BJ (cell line): ENCODE results near the gene PHB1. TPM values are rescaled to one million over a fixed set of nuclear protein-coding genes. Genes with fewer than 3 reads are reported as not detected.

Source experiments
- CTCF ChIA-PET: fragments of 350-600 bp; formaldehyde crosslinking; extraction: SDS; loops from one replicate; lab custom pipeline; 2021; ENCODE audit warnings: antibody characterized with exemption, inconsistent platforms; lab: Yijun Ruan, JAX
- POLR2A ChIA-PET: fragments of 300-600 bp; sonication (Branson Sonifier 250); formaldehyde crosslinking; extraction: SDS; loops from one replicate; lab custom pipeline; 2021; ENCODE audit warnings: antibody characterized with exemption; lab: Charles Lee
- DNase-seq: peaks from one replicate; pipeline ENCODE4 v3.0.0-alpha.2; 2011; ENCODE audit warnings: low read depth
- H3K27me3 ChIP-seq: 2 replicates; pipeline ENCODE4 v1.6.0; 2011; ENCODE audit warnings: low read length; ENCODE audit not compliant: control insufficient read depth, insufficient read depth
- H3K36me3 ChIP-seq: 2 replicates; pipeline ENCODE4 v1.5.1; 2011; ENCODE audit warnings: low read length; ENCODE audit not compliant: control insufficient read depth, insufficient read depth
- H3K4me3 ChIP-seq: 2 replicates; pipeline ENCODE4 v1.5.1; 2011; ENCODE audit warnings: low read depth, mild to moderate bottlenecking, control low read depth, low read length
- CTCF ChIP-seq: IDR thresholded peaks from 2 replicates; pipeline ENCODE4 v1.5.1; 2011; ENCODE audit warnings: low read depth, mild to moderate bottlenecking, control low read depth, inconsistent platforms, low read length, moderate library complexity; ENCODE audit not compliant: insufficient read depth
- polyA minus RNA-seq: library from RNA; depleted of rRNA, polyadenylated mRNA; stranded (reverse); fragments of >200 nt; gene quantifications from 2 replicates; pipeline ENCODE4 v1.2.3, GENCODE V29; 2011; rRNA and poly(A)+ RNA removed
- polyA plus RNA-seq: library from polyadenylated mRNA; depleted of rRNA; stranded (reverse); fragments of >200 nt; gene quantifications from 2 replicates; pipeline ENCODE4 v1.2.3, GENCODE V29; 2011; rRNA removed

PHB1 gene
- polyA plus RNA-seq = 261 and 369 TPM in 2 replicates
- 113 and 202 TPM in 2 replicates for polyA minus RNA-seq

- ChIA-PET POLR2A (interaction anchor here (0.5 to 0.8 kb wide), 2 partner anchors 247 to 267 kb away, joined by 3 read pairs; no protein-coding TSS in a partner anchor), CTCF (interaction anchor here (0.6 to 10.7 kb wide), 8 partner anchors 11 to 188 kb away, joined by 3 to 83 read pairs (median 4); no protein-coding TSS in a partner anchor)
- peak; percentile 95 for DNase-seq
- H3K36me3 ChIP-seq = peaks cover 7% of the 10 kb centered on the region
- no peak for TF ChIP-seq CTCF
- no peaks in the 10 kb centered on the region for H3K27me3 ChIP-seq
- peak within 1 kb of the TSS; percentile 87 for H3K4me3 ChIP-seq
Observed at GRCh38 chr17:49414622-49415350, at the start of gene PHB1. Gene PHB1 (minus strand): TSS chr17:49414882. CDS start chr17:49413264, 1,618 bp downstream.

GRCh38 chr17:49464049-49464448 is 49.4 kb upstream of the PHB1 start:
- DNase-seq = no peak
- no peak for TF ChIP-seq CTCF
- CTCF ChIA-PET = interaction anchor here (0.9 kb wide), 1 partner anchor 9 kb away, joined by 4 read pairs; no protein-coding TSS in a partner anchor
- Histone ChIP-seq H3K4me3 (no peak overlapping the region), H3K27me3 (peaks cover 25% of the 10 kb centered on the region), H3K36me3 (no peaks in the 10 kb centered on the region)
- POLR2A ChIA-PET = no interaction called here

GRCh38 chr17:49461580-49461979 is 46.9 kb upstream of the PHB1 start:
- peaks cover 22% of the 10 kb centered on the region for H3K27me3 ChIP-seq
- no peak overlapping the region for H3K4me3 ChIP-seq
- POLR2A ChIA-PET = no interaction called here
- no peak for TF ChIP-seq CTCF
- H3K36me3 ChIP-seq = no peaks in the 10 kb centered on the region
- CTCF ChIA-PET = interaction anchor here (0.7 to 6.6 kb wide), 2 partner anchors 35 to 95 kb away, joined by 3 to 24 read pairs; no protein-coding TSS in a partner anchor
- no peak for DNase-seq

GRCh38 chr17:49460401-49460800 is 45.7 kb upstream of the PHB1 start:
- Histone ChIP-seq H3K36me3 (no peaks in the 10 kb centered on the region), H3K27me3 (peaks cover 17% of the 10 kb centered on the region), H3K4me3 (no peak overlapping the region)
- no peak for DNase-seq
- ChIA-PET POLR2A (no interaction called here), CTCF (interaction anchor here (1.1 to 6.6 kb wide), 2 partner anchors 25 to 96 kb away, joined by 5 to 24 read pairs; no protein-coding TSS in a partner anchor)
- no peak for TF ChIP-seq CTCF

- no peak for TF ChIP-seq CTCF
- POLR2A ChIA-PET = no interaction called here
- CTCF ChIA-PET = interaction anchor here (6.6 kb wide), 1 partner anchor 97 kb away, joined by 24 read pairs; no protein-coding TSS in a partner anchor
- DNase-seq = no peak
- Histone ChIP-seq H3K36me3 (no peaks in the 10 kb centered on the region), H3K4me3 (no peak overlapping the region), H3K27me3 (peaks cover 17% of the 10 kb centered on the region)
Observed at GRCh38 chr17:49459401-49459984, 44.8 kb upstream of the PHB1 start.
